BLaER1 treated with 17β-estradiol and CSF1 and Interleukin-3, amounts not matched to agents 10 nM and 100 nM (cell line): ENCODE measurements around the gene C1orf198.

ENCODE experiments used
- H3K27ac ChIP-seq, 11 experiments: shearing (Covaris generic); formaldehyde crosslinking; 2 replicates each; pipeline ENCODE4 v1.8.1; 2022
- H3K27me3 ChIP-seq, 11 experiments: shearing (Covaris generic); formaldehyde crosslinking; 2 replicates each; pipeline ENCODE4 v1.8.1; 2022
- H3K36me3 ChIP-seq, 11 experiments: shearing (Covaris generic); formaldehyde crosslinking; 2 replicates each; pipeline ENCODE4 v1.8.1; 2022
- H3K4me1 ChIP-seq, 10 experiments: shearing (Covaris generic); formaldehyde crosslinking; 2 replicates each; pipeline ENCODE4 v1.8.1; 2022
- H3K4me2 ChIP-seq, 11 experiments: shearing (Covaris generic); formaldehyde crosslinking; 2 replicates each; pipeline ENCODE4 v1.8.1; 2022
- H3K4me3 ChIP-seq, 10 experiments: shearing (Covaris generic); formaldehyde crosslinking; 2 replicates each; pipeline ENCODE4 v1.8.1; 2022
- H3K9ac ChIP-seq, 11 experiments: shearing (Covaris generic); formaldehyde crosslinking; 2 replicates each; pipeline ENCODE4 v1.8.1; 2022
- H3K9me3 ChIP-seq, 11 experiments: shearing (Covaris generic); formaldehyde crosslinking; replicated peaks in 1 of 11; 2 replicates each; pipeline ENCODE4 v1.8.1; 2022
- H4K20me1 ChIP-seq, 11 experiments: shearing (Covaris generic); formaldehyde crosslinking; 2 replicates each; pipeline ENCODE4 v1.8.1; 2022
- Cebpa-rat ChIP-seq, 11 experiments: shearing (Covaris generic); IDR thresholded peaks; 2 replicates each; pipeline ENCODE4 v1.8.1; 2022

Gene C1orf198

GRCh38 chr1:230839173-230839572 lies 29.1 kb downstream of the C1orf198 start:
- Histone ChIP-seq H3K9me3 (no peaks in the 10 kb centered on the region; a peak in 1 of 22 replicates), H3K36me3 (peaks cover 19 to 58% (median 53%) of the 10 kb centered on the region in 11 experiments; a peak in 20 of 22 replicates), H3K27ac (no peak overlapping the region), H3K4me2 (no peak overlapping the region), H3K27me3 (no peaks in the 10 kb centered on the region), H3K9ac (no peak overlapping the region), H3K4me3 (no peak overlapping the region), H3K4me1 (no peaks in the 10 kb centered on the region), H4K20me1 (no peaks in the 10 kb centered on the region)
- no peak for TF ChIP-seq Cebpa-rat (IDR thresholded peaks at IDR 0.05)

- H3K27me3 ChIP-seq, result no peaks in the 10 kb centered on the region
- H3K4me2 ChIP-seq, result no peak overlapping the region
- peaks cover 0 to 8% (median 0%) of the 10 kb centered on the region in 10 experiments; a peak in 2 of 20 replicates for H3K4me1 ChIP-seq
- H3K9me3 ChIP-seq, result peaks cover 0 to 6% (median 0%) of the 10 kb centered on the region in 11 experiments; a peak in 6 of 22 replicates
- no peak overlapping the region for H3K9ac ChIP-seq
- no peak overlapping the region for H3K27ac ChIP-seq
- peaks cover 9 to 37% (median 30%) of the 10 kb centered on the region in 11 experiments; a peak in 18 of 22 replicates for H3K36me3 ChIP-seq
- no peak for TF ChIP-seq Cebpa-rat (IDR thresholded peaks at IDR 0.05)
- H3K4me3 ChIP-seq, result no peak overlapping the region
- H4K20me1 ChIP-seq, result no peaks in the 10 kb centered on the region
Observed at GRCh38 chr1:230836793-230837192, 31.5 kb downstream of the C1orf198 start.

GRCh38 chr1:230836347-230836746 lies 32.0 kb downstream of the C1orf198 start:
- H3K4me2 ChIP-seq, result no peak overlapping the region
- H3K4me1 ChIP-seq, result peaks cover 0 to 8% (median 0%) of the 10 kb centered on the region in 10 experiments; a peak in 2 of 20 replicates
- H3K27me3 ChIP-seq, result no peaks in the 10 kb centered on the region
- peaks cover 6 to 33% (median 26%) of the 10 kb centered on the region in 11 experiments; a peak in 18 of 22 replicates for H3K36me3 ChIP-seq
- no peak overlapping the region for H3K4me3 ChIP-seq
- no peaks in the 10 kb centered on the region for H4K20me1 ChIP-seq
- no peak overlapping the region for H3K9ac ChIP-seq
- H3K27ac ChIP-seq, result no peak overlapping the region
- H3K9me3 ChIP-seq, result peaks cover under 1 to 10% (median 3%) of the 10 kb centered on the region in 11 experiments; a peak in 12 of 22 replicates
- no peak for TF ChIP-seq Cebpa-rat (IDR thresholded peaks at IDR 0.05)

GRCh38 chr1:230834292-230834691 lies 34.0 kb downstream of the C1orf198 start:
- TF ChIP-seq Cebpa-rat (IDR thresholded peaks at IDR 0.05), result no peak
- Histone ChIP-seq H3K4me2 (no peak overlapping the region), H4K20me1 (no peaks in the 10 kb centered on the region), H3K27ac (no peak overlapping the region), H3K27me3 (no peaks in the 10 kb centered on the region), H3K4me3 (no peak overlapping the region), H3K9me3 (peaks cover 8 to 19% (median 11%) of the 10 kb centered on the region in 11 experiments; a peak in 14 of 22 replicates), H3K36me3 (peaks cover 0 to 20% (median 16%) of the 10 kb centered on the region in 11 experiments; a peak in 16 of 22 replicates), H3K4me1 (peaks cover 0 to 8% (median 0%) of the 10 kb centered on the region in 10 experiments; a peak in 2 of 20 replicates), H3K9ac (no peak overlapping the region)

- Histone ChIP-seq H3K4me1 (peaks cover 0 to 8% (median 0%) of the 10 kb centered on the region in 10 experiments; a peak in 2 of 20 replicates), H3K4me2 (no peak overlapping the region), H3K27me3 (no peaks in the 10 kb centered on the region), H3K9ac (no peak overlapping the region), H4K20me1 (no peaks in the 10 kb centered on the region), H3K9me3 (peaks cover 8 to 19% (median 11%) of the 10 kb centered on the region in 11 experiments; a peak in 14 of 22 replicates), H3K4me3 (no peak overlapping the region), H3K27ac (no peak overlapping the region), H3K36me3 (peaks cover 0 to 12% (median 8%) of the 10 kb centered on the region in 11 experiments; a peak in 15 of 22 replicates)
- TF ChIP-seq Cebpa-rat (IDR thresholded peaks at IDR 0.05), result no peak
Observed at GRCh38 chr1:230833511-230833910, 34.8 kb downstream of the C1orf198 start.

- Histone ChIP-seq H4K20me1 (no peaks in the 10 kb centered on the region), H3K4me3 (no peak overlapping the region), H3K4me1 (peaks cover 0 to 8% (median 0%) of the 10 kb centered on the region in 10 experiments; a peak in 2 of 20 replicates), H3K27me3 (no peaks in the 10 kb centered on the region), H3K36me3 (peaks cover 0 to 5% (median 0%) of the 10 kb centered on the region in 11 experiments; a peak in 2 of 22 replicates), H3K9ac (no peak overlapping the region), H3K27ac (no peak overlapping the region), H3K4me2 (0 out of 22 replicates have a peak overlapping the region, but pooled peaks of 1 of the 11 experiments have one; percentile 19), H3K9me3 (peaks cover 8 to 19% (median 11%) of the 10 kb centered on the region in 11 experiments; a peak in 14 of 22 replicates)
- no peak for TF ChIP-seq Cebpa-rat (IDR thresholded peaks at IDR 0.05)
Observed at GRCh38 chr1:230832476-230832875, 35.8 kb downstream of the C1orf198 start.

- Histone ChIP-seq H3K4me1 (peaks cover 0 to 8% (median 0%) of the 10 kb centered on the region in 10 experiments; a peak in 2 of 20 replicates), H3K9me3 (peaks cover 8 to 19% (median 11%) of the 10 kb centered on the region in 11 experiments; a peak in 14 of 22 replicates), H3K4me2 (no peak overlapping the region), H3K4me3 (no peak overlapping the region), H3K36me3 (peaks cover 0 to 2% (median 0%) of the 10 kb centered on the region in 11 experiments; a peak in 1 of 22 replicates), H4K20me1 (no peaks in the 10 kb centered on the region), H3K9ac (no peak overlapping the region), H3K27me3 (no peaks in the 10 kb centered on the region), H3K27ac (no peak overlapping the region)
- TF ChIP-seq Cebpa-rat (IDR thresholded peaks at IDR 0.05), result no peak
Observed at GRCh38 chr1:230831771-230832170, 36.5 kb downstream of the C1orf198 start.

- Histone ChIP-seq H3K4me3 (no peak overlapping the region), H4K20me1 (no peaks in the 10 kb centered on the region), H3K27me3 (no peaks in the 10 kb centered on the region), H3K9ac (no peak overlapping the region), H3K36me3 (no peaks in the 10 kb centered on the region), H3K27ac (no peak overlapping the region), H3K9me3 (peaks cover 8 to 19% (median 11%) of the 10 kb centered on the region in 11 experiments; a peak in 14 of 22 replicates), H3K4me2 (no peak overlapping the region), H3K4me1 (peaks cover 29 to 35% (median 30%) of the 10 kb centered on the region in 10 experiments)
- TF ChIP-seq Cebpa-rat (IDR thresholded peaks at IDR 0.05), result no peak
Observed at GRCh38 chr1:230828421-230828820, 39.9 kb downstream of the C1orf198 start.

GRCh38 chr1:230827801-230828200 lies 40.5 kb downstream of the C1orf198 start:
- no peaks in the 10 kb centered on the region for H4K20me1 ChIP-seq
- H3K4me3 ChIP-seq, result no peak overlapping the region
- no peak overlapping the region for H3K9ac ChIP-seq
- H3K4me2 ChIP-seq, result no peak overlapping the region
- H3K27me3 ChIP-seq, result no peaks in the 10 kb centered on the region
- no peak for TF ChIP-seq Cebpa-rat (IDR thresholded peaks at IDR 0.05)
- H3K4me1 ChIP-seq, result peaks cover 31 to 38% (median 36%) of the 10 kb centered on the region in 10 experiments
- H3K36me3 ChIP-seq, result no peaks in the 10 kb centered on the region
- H3K27ac ChIP-seq, result no peak overlapping the region
- peaks cover 8 to 19% (median 11%) of the 10 kb centered on the region in 11 experiments; a peak in 14 of 22 replicates for H3K9me3 ChIP-seq
